Hepatocyte (in vitro differentiated cells): ENCODE results near the gene DCAF6. TPM values are rescaled to one million over a fixed set of nuclear protein-coding genes. Genes with fewer than 3 reads are reported as not detected.

ENCODE experiments used
- DNase-seq: peaks from one replicate; pipeline ENCODE4 v3.0.0-alpha.2; 2016; ENCODE audit warnings: low spot score
- H2AFZ ChIP-seq: fragments of 200-600 bp; sonication (generic); 2 replicates; pipeline ENCODE4 v1.6.0; 2016; ENCODE audit warnings: antibody characterized with exemption, mild to moderate bottlenecking
- H3K27ac ChIP-seq: fragments of 200-600 bp; sonication (generic); 2 replicates; pipeline ENCODE4 v1.5.1; 2016; ENCODE audit warnings: mild to moderate bottlenecking
- H3K27me3 ChIP-seq: fragments of 200-600 bp; sonication (generic); 2 replicates; pipeline ENCODE4 v1.6.1; 2016
- H3K36me3 ChIP-seq: fragments of 200-600 bp; sonication (generic); replicated peaks from 2 replicates; pipeline ENCODE4 v1.5.1; 2016; ENCODE audit warnings: low read depth; ENCODE audit not compliant: insufficient read depth
- H3K4me1 ChIP-seq: fragments of 200-600 bp; sonication (generic); 2 replicates; pipeline ENCODE4 v1.5.1; 2016; ENCODE audit warnings: mild to moderate bottlenecking, moderate library complexity; ENCODE audit not compliant: insufficient read depth
- H3K4me2 ChIP-seq: fragments of 200-600 bp; sonication (generic); 2 replicates; pipeline ENCODE4 v1.6.0; 2016
- H3K4me3 ChIP-seq: fragments of 200-600 bp; sonication (generic); 2 replicates; pipeline ENCODE4 v1.5.1; 2016; ENCODE audit warnings: mild to moderate bottlenecking
- H3K79me2 ChIP-seq: fragments of 200-600 bp; sonication (generic); 2 replicates; pipeline ENCODE4 v1.6.0; 2017; ENCODE audit warnings: mild to moderate bottlenecking
- H3K9me2 ChIP-seq: fragments of 200-600 bp; sonication (generic); replicated peaks from 2 replicates; pipeline ENCODE4 v1.6.0; 2017; ENCODE audit warnings: mild to moderate bottlenecking; ENCODE audit not compliant: insufficient read depth
- H3K9me3 ChIP-seq: fragments of 200-600 bp; sonication (generic); 2 replicates; pipeline ENCODE4 v1.5.1; 2016; ENCODE audit warnings: low read depth, mild to moderate bottlenecking
- H4K20me1 ChIP-seq: fragments of 200-600 bp; sonication (generic); 2 replicates; pipeline ENCODE4 v1.6.0; 2016; ENCODE audit warnings: mild to moderate bottlenecking; ENCODE audit not compliant: insufficient read depth, poor library complexity, severe bottlenecking
- CTCF ChIP-seq: fragments of 200-600 bp; sonication (generic); IDR thresholded peaks from 2 replicates; pipeline ENCODE4 v1.5.1; 2016; ENCODE audit warnings: antibody characterized with exemption, mild to moderate bottlenecking; ENCODE audit not compliant: poor library complexity
- EZH2 ChIP-seq: fragments of 200-600 bp; sonication (generic); IDR thresholded peaks from 2 replicates; pipeline ENCODE4 v1.6.1; 2016; ENCODE audit warnings: antibody characterized with exemption, mild to moderate bottlenecking, borderline replicate concordance
- EZH2phosphoT487 ChIP-seq: fragments of 200-600 bp; sonication (generic); IDR thresholded peaks from one replicate; pipeline ENCODE4 v1.6.1; 2018; ENCODE audit warnings: antibody characterized with exemption, mild to moderate bottlenecking, low read depth, moderate library complexity; ENCODE audit not compliant: unreplicated experiment, severe bottlenecking
- WGBS: methylation state at CpG from one replicate; pipeline ENCODE4 v1.1.6; 2016; ENCODE audit warnings: low lambda C conversion rate; ENCODE audit errors: missing lambda C conversion rate; 5-methylcytosine and 5-hydroxymethylcytosine counted together
- polyA plus RNA-seq: library from polyadenylated mRNA; unstranded; fragments of >200 nt; fragmentation: Nextera tagmentation; extraction: Ambion mirVana; gene quantifications from 2 replicates; pipeline ENCODE4 v1.2.1, GENCODE V29; 2016
- total RNA-seq: library from RNA; depleted of rRNA; stranded (reverse); fragments of >200 nt; gene quantifications from 2 replicates; pipeline ENCODE4 v1.2.3, GENCODE V29; 2014

The DCAF6 gene
- total and polyA plus RNA-seq, 2 experiments from 2014 or later, result 62.7 to 69.4 TPM

DNA sequence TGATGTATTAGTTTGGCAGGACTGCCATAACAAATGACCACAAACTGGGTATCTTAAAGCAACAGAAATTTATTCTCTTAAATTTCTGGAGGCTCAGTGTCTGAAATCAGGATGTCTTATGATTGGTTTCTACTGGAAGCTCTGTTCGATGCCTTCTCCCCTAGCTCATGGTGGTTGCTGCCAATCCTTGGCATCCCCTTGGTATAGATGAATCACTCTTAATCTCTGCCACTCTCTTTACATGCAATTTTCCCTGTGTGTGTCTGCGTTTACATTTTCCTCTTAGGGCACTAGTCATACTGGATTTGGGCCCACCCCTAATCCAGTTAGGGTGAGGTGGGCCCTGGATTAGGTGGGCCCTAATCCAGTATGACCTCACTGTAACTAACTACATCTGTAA lies 55.1 kb downstream of the DCAF6 start:
- DNase-seq, result no peak
- Histone ChIP-seq H3K36me3 (no peaks in the 10 kb centered on the region), H3K4me1 (no peaks in the 10 kb centered on the region), H3K79me2 (no peaks in the 10 kb centered on the region), H2AFZ (no peak overlapping the region), H3K4me2 (no peak overlapping the region), H3K9me2 (no peaks in the 10 kb centered on the region), H3K9me3 (no peaks in the 10 kb centered on the region), H3K27me3 (no peaks in the 10 kb centered on the region), H3K27ac (no peak overlapping the region), H4K20me1 (no peaks in the 10 kb centered on the region), H3K4me3 (no peak overlapping the region)
- 92% methylated on average over 2 of the region's 2 CpGs for WGBS
- TF ChIP-seq CTCF (no peak), EZH2phosphoT487 (no peak), EZH2 (no peak)

GRCh38 chr1:167993720-167994119 lies 57.2 kb downstream of the DCAF6 start:
- Histone ChIP-seq H3K9me2 (no peaks in the 10 kb centered on the region), H3K27ac (no peak overlapping the region), H3K36me3 (no peaks in the 10 kb centered on the region), H3K79me2 (no peaks in the 10 kb centered on the region), H3K27me3 (no peaks in the 10 kb centered on the region), H3K9me3 (no peaks in the 10 kb centered on the region), H3K4me1 (no peaks in the 10 kb centered on the region), H4K20me1 (no peaks in the 10 kb centered on the region), H3K4me3 (no peak overlapping the region), H2AFZ (no peak overlapping the region), H3K4me2 (no peak overlapping the region)
- no peak for TF ChIP-seq EZH2phosphoT487
- DNase-seq, result no peak
- 94% methylated on average over 2 of the region's 2 CpGs for WGBS

DNA sequence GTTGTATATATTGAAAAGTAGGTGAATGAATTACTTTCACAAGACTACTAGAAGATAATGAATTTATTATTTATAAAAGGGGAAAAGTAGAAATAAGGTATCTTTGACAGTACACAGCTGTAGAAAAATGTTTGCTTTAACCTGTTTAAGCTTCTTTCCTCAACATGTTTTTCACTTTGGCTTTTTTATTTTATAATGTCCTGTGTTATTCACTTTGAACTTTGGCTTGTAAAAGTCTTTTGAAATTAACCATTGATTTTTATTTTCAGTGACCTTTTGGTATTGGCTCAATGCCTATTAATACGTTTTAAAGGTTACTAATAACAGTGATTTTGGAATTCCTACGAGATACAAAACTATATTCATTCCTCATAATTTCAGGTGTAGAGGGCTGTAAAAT lies 58.1 kb downstream of the DCAF6 start:
- Histone ChIP-seq H3K4me3 (no peak overlapping the region), H3K9me3 (no peaks in the 10 kb centered on the region), H3K4me1 (no peaks in the 10 kb centered on the region), H3K27me3 (no peaks in the 10 kb centered on the region), H3K79me2 (no peaks in the 10 kb centered on the region), H3K4me2 (no peak overlapping the region), H3K36me3 (no peaks in the 10 kb centered on the region), H3K9me2 (no peaks in the 10 kb centered on the region), H4K20me1 (no peaks in the 10 kb centered on the region), H3K27ac (no peak overlapping the region), H2AFZ (no peak overlapping the region)
- no peak for TF ChIP-seq EZH2
- no peak for DNase-seq
- 75% methylated on average over 2 of the region's 2 CpGs for WGBS

DNA sequence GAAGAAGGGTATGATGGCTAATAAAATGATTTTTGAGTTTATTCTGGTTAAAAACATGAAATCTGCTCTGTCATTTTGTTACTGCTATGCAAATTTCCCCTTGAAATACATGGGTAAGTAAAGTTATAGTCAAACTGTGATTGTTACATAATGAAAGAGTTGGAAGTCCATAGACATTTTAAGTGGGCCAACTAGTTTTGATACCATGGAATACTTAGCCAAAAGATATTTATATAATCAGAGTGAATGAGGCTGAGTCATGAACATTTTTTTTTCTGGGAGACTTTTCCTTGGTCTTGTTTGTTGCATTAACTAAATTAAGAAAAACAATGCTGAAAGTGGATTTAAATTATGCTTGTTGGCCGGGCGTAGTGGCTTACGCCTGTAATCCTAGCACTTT lies 58.6 kb downstream of the DCAF6 start:
- H3K27ac ChIP-seq, result no peak overlapping the region
- no peak overlapping the region for H3K4me2 ChIP-seq
- TF ChIP-seq EZH2phosphoT487, result no peak
- no peak for TF ChIP-seq EZH2
- TF ChIP-seq CTCF, result no peak
- no peak overlapping the region for H2AFZ ChIP-seq
- no peaks in the 10 kb centered on the region for H3K4me1 ChIP-seq
- DNase-seq, result no peak
- WGBS, result 98% methylated on average over 3 of the region's 3 CpGs
- no peaks in the 10 kb centered on the region for H3K36me3 ChIP-seq
- H3K9me3 ChIP-seq, result no peaks in the 10 kb centered on the region
- H3K79me2 ChIP-seq, result no peaks in the 10 kb centered on the region
- no peak overlapping the region for H3K4me3 ChIP-seq
- no peaks in the 10 kb centered on the region for H3K9me2 ChIP-seq
- H4K20me1 ChIP-seq, result no peaks in the 10 kb centered on the region
- H3K27me3 ChIP-seq, result no peaks in the 10 kb centered on the region
